ENCODE measurements around the gene BET1L.
A peak's percentile ranks its signal among the peaks of the same experiment; 100 is the strongest.
"Not testable (repeated sequence)": the region's sequence is repeated elsewhere in the genome, so short reads cannot be mapped to it uniquely, and the experiment has no call there.

Gene BET1L

DNA sequence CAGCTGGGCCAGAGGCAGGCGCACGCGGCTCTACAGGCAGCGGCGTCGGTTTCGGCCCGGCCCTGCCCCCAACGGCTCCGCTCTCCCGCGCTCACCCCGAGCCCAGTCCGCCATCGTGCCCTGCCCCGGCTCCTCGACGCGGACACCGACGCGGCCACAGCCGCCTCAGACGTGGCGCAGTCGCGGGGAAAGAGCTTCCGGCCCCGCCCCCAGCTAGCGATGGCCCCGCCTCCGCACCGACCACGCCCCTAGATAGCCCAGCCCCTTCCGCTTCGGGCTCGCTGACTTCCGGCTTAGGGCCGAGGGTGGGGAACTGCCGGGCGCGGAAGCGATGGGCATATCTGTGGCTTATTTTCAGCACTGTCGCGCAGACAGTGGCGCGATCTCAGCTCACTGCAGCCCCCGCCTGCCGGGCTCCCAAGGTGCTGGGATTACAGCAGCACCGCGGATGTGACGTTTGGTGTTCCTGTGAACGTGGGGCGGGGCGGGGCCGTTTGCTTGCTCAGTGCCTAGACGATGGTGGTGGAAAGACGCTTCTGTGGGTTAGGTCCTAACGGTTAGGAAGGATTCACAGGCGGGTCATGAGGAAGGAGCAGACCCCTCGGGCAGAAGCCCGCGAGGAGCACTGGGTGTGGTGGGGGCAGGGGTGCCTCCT lies at the start of gene BET1L, which contains the start of gene RIC8A:
TSS of gene BET1L (minus strand) at position 192 of the 655 bp plus-strand sequence. CDS start at position 114, 78 bp downstream.
TSS of gene RIC8A (plus strand) at position 501 of the 655 bp plus-strand sequence. CDS start 1,147 bp downstream, outside the sequence.
- peak; percentile 98 for DNase-seq

DNA sequence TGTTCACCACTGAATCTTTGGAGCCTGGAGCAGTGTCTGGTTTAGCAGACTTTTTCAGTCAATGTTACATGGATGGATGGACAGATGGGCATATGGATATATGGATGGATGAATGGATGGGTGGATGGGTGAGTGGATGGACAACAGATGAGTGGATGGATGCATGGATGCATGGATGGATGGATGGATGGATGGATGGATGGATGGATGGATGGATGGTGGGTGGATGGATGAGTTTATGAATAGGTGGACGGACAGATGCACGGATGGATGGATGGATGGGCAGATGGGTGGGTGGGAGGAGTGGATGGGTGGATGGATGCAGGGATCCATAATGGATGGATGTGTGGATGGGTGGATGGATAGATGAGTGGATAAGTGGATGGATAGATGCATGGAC lies 48.6 kb upstream of the BET1L start:
- no peak for DNase-seq

GRCh38 chr11:255176-255575 lies 48.0 kb upstream of the BET1L start:
- no peak for DNase-seq

GRCh38 chr11:253886-254270 lies 46.7 kb upstream of the BET1L start:
- DNase-seq = no peak

- DNase-seq = no peak
Observed at GRCh38 chr11:253160-253885, 46.1 kb upstream of the BET1L start.

DNA sequence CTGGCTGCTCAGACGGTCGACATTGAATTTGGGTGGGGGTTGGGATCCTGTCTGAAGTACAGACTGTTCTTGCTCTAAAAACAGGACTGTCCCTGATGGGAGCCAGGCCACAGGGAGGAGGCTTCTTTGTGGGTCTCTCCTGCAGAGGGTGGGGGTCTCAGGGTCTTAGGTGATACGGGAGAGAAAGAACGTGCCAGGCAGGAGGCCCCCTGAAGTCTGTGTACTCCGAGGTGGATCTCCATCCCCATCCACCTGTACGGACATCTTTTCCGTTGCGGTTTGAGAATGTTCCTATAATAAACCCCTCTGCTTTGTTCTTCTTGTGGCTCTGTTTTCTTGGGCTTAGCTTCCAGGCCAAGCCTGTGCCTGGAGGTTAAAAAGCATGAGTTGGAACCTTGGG lies 45.5 kb upstream of the BET1L start:
- DNase-seq = no peak

DNA sequence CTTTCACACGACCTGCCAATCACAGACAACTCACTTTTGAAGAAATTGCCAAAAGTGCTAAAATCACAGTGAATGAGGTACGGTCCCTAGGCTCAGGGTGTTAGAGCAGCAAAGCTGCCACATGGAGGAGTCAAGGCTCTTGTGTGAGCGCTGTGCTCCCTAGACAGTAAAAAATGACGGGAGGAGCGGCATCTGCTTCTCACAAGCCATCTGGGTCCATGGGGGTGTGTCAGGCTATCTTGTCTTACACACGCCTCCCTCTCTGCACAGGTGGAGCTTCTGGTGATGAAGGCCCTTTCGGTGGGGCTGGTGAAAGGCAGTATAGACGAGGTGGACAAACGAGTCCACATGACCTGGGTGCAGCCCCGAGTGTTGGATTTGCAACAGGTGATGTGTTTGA lies 44.4 kb upstream of the BET1L start:
- DNase-seq = no peak

GRCh38 chr11:250740-251299 lies 43.6 kb upstream of the BET1L start:
- DNase-seq = peak; percentile 78

DNA sequence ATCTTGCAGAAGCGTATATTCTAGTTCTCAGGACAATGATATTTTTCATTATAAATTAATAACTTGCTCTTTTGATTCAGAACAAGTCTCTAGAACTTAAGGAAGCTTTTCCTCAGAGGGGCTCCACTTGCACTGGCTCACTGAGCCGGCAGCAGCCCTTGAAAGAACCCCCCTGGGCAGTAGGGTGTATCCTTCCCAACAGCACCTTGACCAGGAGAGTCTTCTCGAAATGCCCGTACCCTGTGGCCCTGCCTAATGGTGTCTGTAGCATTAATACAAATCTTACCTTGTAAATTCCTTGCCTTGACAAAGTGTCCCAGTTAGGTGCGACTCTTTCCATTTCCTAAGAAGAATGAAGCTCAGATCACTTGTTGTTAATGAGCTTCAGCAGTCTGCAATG lies 43.1 kb upstream of the BET1L start:
- no peak for DNase-seq

DNA sequence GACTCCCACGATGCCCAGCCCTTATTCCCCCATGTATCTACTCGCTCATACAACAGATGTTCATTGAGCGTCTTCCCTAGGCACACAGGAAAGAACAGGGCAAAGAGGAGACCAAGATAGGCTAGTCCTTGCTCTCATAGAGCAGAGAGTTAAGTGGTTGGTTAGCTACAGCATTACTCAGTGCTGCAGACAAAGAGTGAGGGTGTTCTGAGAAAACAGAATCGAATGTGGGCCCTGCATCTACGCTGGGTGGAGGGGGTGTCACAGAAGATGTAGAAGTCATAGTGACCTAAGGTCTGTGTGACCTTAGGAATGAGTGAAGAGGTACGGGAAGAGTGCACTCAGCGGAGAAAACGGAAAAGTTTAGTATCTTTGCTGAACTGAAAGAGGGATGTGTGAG lies 41.9 kb upstream of the BET1L start:
- DNase-seq = peak; percentile 19

GRCh38 chr11:244376-244775 lies 37.2 kb upstream of the BET1L start:
- DNase-seq = no peak

- no peak for DNase-seq
Observed at GRCh38 chr11:241634-242033, 34.4 kb upstream of the BET1L start.

DNA sequence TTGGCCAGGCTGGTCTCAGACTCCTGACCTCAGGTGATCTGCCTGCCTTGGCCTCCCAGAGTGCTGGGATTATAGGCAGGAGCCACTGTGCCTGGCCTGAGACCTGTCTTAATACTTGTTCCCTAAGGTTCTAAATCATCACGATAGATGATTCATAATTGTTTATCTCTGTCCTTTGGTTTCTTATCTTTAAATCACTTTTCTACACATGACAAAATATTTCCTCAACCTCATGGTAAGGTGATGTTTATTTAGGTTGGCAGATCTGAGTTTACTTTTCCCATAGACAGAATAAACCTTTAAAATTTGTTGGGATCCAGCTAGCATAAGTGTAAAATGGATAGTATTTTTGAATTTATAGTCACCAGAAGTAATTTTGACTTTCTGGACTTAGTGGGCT lies 33.1 kb upstream of the BET1L start:
- no peak for DNase-seq

- DNase-seq = not testable (repeated sequence)
Observed at GRCh38 chr11:238346-238745, 31.1 kb upstream of the BET1L start.

GRCh38 chr11:236774-237767 lies 29.9 kb upstream of the BET1L start, which contains the start of gene PSMD13:
TSS of gene PSMD13 (plus strand) at chr11:236976. CDS start at chr11:237050, 74 bp downstream.
- DNase-seq = peak; percentile 90

DNA sequence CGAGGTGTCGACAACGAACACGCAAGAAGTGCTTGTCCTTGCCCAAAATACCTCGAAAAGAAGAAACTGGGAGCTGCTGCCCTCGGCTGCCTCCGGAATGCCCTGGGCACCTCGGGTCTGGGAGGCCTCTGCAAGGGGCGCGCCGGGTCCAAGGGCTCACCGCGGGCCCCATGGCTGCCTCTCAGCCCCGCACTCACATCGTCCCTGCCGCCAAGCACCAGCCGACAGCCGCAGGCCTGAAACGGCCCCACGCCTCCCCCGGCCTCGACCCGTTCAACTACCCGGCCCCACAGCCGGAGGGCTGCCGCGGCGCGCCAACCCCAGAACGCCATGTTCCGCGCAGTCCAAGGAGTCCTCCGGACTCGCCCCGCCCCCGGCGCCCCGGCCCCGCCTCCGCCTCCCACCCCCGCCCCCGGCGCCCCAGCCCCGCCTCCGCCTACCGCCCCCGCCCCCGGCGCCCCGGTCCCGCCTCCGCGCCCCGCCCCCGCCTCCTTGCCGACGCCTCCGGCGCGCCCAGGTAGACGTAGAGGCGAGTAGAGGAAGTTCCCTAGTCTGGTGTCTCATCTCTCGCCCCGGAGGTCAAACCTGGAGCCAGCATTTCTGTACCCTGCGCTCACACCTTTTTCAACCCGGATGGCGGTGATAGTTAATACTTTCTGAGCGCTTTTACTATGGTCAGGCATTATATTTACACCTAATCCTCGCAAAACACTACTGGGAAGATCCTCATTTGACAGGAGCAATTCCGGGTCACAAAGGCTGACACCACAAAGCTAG lies 29.0 kb upstream of the BET1L start, which contains the start of gene SIRT3:
TSS of gene SIRT3 (minus strand) at position 346 of the 777 bp plus-strand sequence. CDS start at position 332, 14 bp downstream.
- peak; percentile 84 for DNase-seq

DNA sequence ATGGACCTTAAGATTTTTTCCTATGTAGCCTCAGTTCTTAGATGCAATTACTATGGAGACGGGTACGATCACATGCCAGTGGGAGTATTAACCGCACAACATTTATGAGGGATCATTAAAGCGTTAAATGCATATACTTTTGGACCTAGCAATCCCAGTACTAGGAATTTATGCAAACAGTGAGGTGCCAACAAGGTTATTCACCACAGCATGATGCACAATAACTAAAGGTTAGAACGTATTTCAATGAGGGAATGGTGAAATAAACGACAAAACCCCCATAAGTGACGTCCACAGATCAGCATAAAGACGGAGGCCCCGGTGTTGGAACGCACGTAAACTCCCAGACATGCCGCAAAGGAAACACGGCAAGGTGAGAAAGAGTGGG lies 28.4 kb upstream of the BET1L start:
- peak; percentile 78 for DNase-seq

DNA sequence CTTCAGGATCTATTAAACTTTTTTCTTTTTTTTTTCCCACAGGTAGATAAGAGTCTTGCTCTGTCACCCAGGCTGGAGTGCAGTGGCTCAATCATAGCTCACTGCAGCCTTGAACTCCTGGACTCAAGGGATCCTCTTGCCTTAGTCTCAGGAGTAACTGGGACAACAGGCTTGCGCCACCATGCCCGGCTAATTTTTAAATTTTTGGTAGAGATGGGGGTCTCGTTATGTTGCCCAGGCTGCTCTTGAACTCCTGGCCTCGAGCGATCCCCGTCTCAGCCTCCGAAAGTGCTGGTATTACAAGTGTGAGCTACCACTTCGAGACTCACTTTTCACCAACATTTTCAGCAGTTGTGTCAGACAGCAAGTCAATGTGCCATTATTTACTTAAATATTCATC lies 28.0 kb upstream of the BET1L start:
- no peak for DNase-seq

GRCh38 chr11:232783-233565 lies 25.8 kb upstream of the BET1L start:
- DNase-seq = no peak

DNA sequence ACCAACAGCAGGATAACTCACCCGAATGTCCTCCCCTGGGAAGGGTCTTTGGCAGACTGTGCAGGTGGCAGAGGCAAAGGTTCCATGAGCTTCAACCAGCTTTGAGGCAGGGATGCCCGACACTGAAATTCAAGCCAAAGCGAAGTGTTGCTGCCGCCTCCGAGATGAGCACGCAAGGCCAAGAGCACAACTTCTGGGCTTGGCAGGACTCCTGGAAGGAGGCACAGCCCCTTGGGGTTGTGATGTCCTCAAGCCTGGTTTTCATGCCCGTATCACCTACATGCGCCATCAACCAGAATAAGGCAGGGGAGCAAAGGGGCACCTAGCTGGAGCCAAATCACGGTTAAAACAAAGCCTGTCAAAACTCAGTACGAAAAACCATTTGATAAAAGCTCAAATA lies 23.2 kb upstream of the BET1L start:
- DNase-seq = no peak

GRCh38 chr11:227824-228379 lies 20.7 kb upstream of the BET1L start:
- DNase-seq = no peak

All from stimulated activated CD4-positive, alpha-beta T cell treated with anti-CD3 and anti-CD28 coated beads, Interleukin-1b, Interleukin-23, amount 100 ng/mL, for 48 hours (primary cell).